Measurements from ENCODE around the gene ORC3.

Gene ORC3

DNA sequence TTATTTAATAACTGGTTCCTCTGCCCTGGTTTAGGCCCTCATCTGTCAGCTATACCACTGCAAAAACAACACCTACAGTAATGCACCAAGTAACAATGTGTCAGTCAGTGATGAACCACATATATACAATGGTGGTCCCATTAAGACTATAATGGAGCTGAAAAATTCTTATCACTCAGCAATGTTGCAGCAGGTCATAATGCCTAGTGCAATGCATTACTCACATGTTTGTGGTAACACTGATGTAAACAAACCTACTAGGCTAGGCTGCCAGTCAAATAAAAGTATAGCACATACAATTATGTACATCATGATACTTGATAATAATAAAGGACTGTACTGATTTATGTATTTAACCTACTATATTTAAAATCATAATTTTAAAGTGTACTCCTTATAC is 31.5 kb upstream of the ORC3 start:
- TF ChIP-seq POLR2AphosphoS5 (IDR thresholded peaks at IDR 0.05; ENCODE audit: low read depth, low read length) (no peak), FOXP2 (optimal IDR thresholded peaks at IDR 0.05; ENCODE audit: borderline replicate concordance, extremely low read depth, extremely low read length, insufficient read depth) (no peak), REST (IDR thresholded peaks at IDR 0.05; ENCODE audit: insufficient read depth in 1 of 2, low read depth in 2 of 2, low read length in 2 of 2) (no peak), TAF1 (IDR thresholded peaks at IDR 0.05; ENCODE audit: borderline replicate concordance, insufficient read depth, low read length) (no peak), SIN3A (IDR thresholded peaks at IDR 0.05; ENCODE audit: borderline replicate concordance, insufficient read depth, low read length) (no peak)

GRCh38 chr6:87561017-87561416 is 28.9 kb upstream of the ORC3 start:
- TF ChIP-seq FOXP2 (optimal IDR thresholded peaks at IDR 0.05; ENCODE audit: borderline replicate concordance, extremely low read depth, extremely low read length, insufficient read depth) (no peak), POLR2AphosphoS5 (IDR thresholded peaks at IDR 0.05; ENCODE audit: low read depth, low read length) (no peak)

GRCh38 chr6:87572021-87572420 is 17.9 kb upstream of the ORC3 start:
- no peak for TF ChIP-seq TAF1 (IDR thresholded peaks at IDR 0.05; ENCODE audit: borderline replicate concordance, insufficient read depth, low read length)
- TF ChIP-seq REST (IDR thresholded peaks at IDR 0.05; ENCODE audit: insufficient read depth in 1 of 2, low read depth in 2 of 2, low read length in 2 of 2) = no peak
- no peak for TF ChIP-seq SIN3A (IDR thresholded peaks at IDR 0.05; ENCODE audit: borderline replicate concordance, insufficient read depth, low read length)
- TF ChIP-seq FOXP2 (optimal IDR thresholded peaks at IDR 0.05; ENCODE audit: borderline replicate concordance, extremely low read depth, extremely low read length, insufficient read depth) = no peak
- TF ChIP-seq POLR2AphosphoS5 (IDR thresholded peaks at IDR 0.05; ENCODE audit: low read depth, low read length) = no peak

- no peak for TF ChIP-seq FOXP2 (optimal IDR thresholded peaks at IDR 0.05; ENCODE audit: borderline replicate concordance, extremely low read depth, extremely low read length, insufficient read depth)
- TF ChIP-seq TAF1 (IDR thresholded peaks at IDR 0.05; ENCODE audit: borderline replicate concordance, insufficient read depth, low read length) = no peak
Measured at GRCh38 chr6:87572883-87573282, 17.1 kb upstream of the ORC3 start.

DNA sequence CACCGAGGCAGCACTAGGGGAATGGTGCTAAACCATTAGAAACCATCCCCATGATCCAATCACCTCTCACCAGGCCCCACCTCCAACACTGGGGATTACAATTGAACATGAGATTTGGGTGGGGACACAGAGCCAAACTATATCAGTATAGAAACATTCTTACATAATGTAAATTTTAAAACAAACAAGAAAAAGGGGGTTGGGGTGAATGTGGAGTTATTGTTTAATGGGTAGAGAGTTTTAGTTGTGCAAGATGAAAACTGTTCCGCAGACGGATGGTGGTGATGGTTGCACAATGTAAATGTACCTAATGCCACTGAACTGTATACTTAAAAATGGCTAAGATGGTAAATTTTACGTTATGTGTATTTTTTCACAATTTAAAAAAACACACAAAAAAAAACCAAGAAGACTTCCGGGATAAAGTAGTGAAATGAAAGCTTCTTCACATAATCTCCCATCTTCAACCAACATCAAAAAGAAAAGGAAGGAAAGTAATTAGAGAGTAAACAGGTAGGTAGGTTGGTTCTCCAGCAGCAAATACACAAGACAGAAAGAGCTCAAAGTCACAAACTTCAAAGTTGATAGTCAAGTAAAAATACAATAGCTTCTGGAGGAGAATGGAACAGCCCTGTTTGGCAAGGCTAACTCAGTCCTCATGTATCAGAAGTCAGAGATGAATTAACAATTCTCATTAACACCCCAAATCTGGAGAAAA is 16.5 kb upstream of the ORC3 start:
- TF ChIP-seq POLR2AphosphoS5 (IDR thresholded peaks at IDR 0.05; ENCODE audit: low read depth, low read length) (no peak), REST (IDR thresholded peaks at IDR 0.05; ENCODE audit: insufficient read depth in 1 of 2, low read depth in 2 of 2, low read length in 2 of 2) (no peak), FOXP2 (optimal IDR thresholded peaks at IDR 0.05; ENCODE audit: borderline replicate concordance, extremely low read depth, extremely low read length, insufficient read depth) (no peak), TAF1 (IDR thresholded peaks at IDR 0.05; ENCODE audit: borderline replicate concordance, insufficient read depth, low read length) (no peak), SIN3A (IDR thresholded peaks at IDR 0.05; ENCODE audit: borderline replicate concordance, insufficient read depth, low read length) (no peak)

GRCh38 chr6:87574237-87574804 is 15.6 kb upstream of the ORC3 start:
- TF ChIP-seq REST (IDR thresholded peaks at IDR 0.05; ENCODE audit: insufficient read depth in 1 of 2, low read depth in 2 of 2, low read length in 2 of 2) = no peak
- TF ChIP-seq POLR2AphosphoS5 (IDR thresholded peaks at IDR 0.05; ENCODE audit: low read depth, low read length) = no peak
- TF ChIP-seq SIN3A (IDR thresholded peaks at IDR 0.05; ENCODE audit: borderline replicate concordance, insufficient read depth, low read length) = no peak
- TF ChIP-seq FOXP2 (optimal IDR thresholded peaks at IDR 0.05; ENCODE audit: borderline replicate concordance, extremely low read depth, extremely low read length, insufficient read depth) = no peak
- TF ChIP-seq TAF1 (IDR thresholded peaks at IDR 0.05; ENCODE audit: borderline replicate concordance, insufficient read depth, low read length) = no peak
